Measurements from ENCODE around the gene ATAD1.

GRCh38 chr10:87826653-87827052 lies 8.6 kb upstream of the ATAD1 start:
- TF ChIP-seq CTCF (IDR thresholded peaks at IDR 0.05) (no peak), ZNF317 (CRISPR knock-in tag; IDR thresholded peaks at IDR 0.05; ENCODE audit: borderline replicate concordance, low read depth) (no peak), ATF2 (CRISPR knock-in tag; IDR thresholded peaks at IDR 0.05; ENCODE audit: borderline replicate concordance, low read depth) (no peak), MAX (CRISPR knock-in tag; IDR thresholded peaks at IDR 0.05) (no peak), NR1H2 (CRISPR knock-in tag; IDR thresholded peaks at IDR 0.05) (no peak), TEAD4 (CRISPR knock-in tag; IDR thresholded peaks at IDR 0.05) (no peak), NR3C1 (CRISPR knock-in tag; conservative IDR thresholded peaks at IDR 0.05; ENCODE audit: low read depth) (no peak), SP1 (CRISPR knock-in tag; conservative IDR thresholded peaks at IDR 0.05) (no peak), FOXJ3 (CRISPR knock-in tag; IDR thresholded peaks at IDR 0.05; ENCODE audit: borderline replicate concordance) (no peak), NFYB (CRISPR knock-in tag; conservative IDR thresholded peaks at IDR 0.05; ENCODE audit: low read depth) (no peak)

All from WTC11 (cell line).